HepG2 (cell line): ENCODE results near the gene TFB1M. TPM values are rescaled to one million over a fixed set of nuclear protein-coding genes. Genes with fewer than 3 reads are reported as not detected.

ENCODE experiments used
- ATAC-seq: fragments of 200-7000 bp; cut with Tn5 transposase; 3 replicates; pipeline ENCODE4 v1.9.1; 2020; ENCODE audit warnings: mild to moderate bottlenecking, moderate library complexity
- BruUV-seq: library from RNA; stranded (reverse); fragments of 400-500 nt; replicated peaks from 2 replicates; lab custom pipeline; 2021; lab: Mats Ljungman, UMichigan
- CTCF ChIA-PET: fragments of 300-600 bp; formaldehyde crosslinking; extraction: SDS; loops from one replicate; lab custom pipeline; 2021; ENCODE audit warnings: low total read pairs, inconsistent platforms, low intra/inter-chr PET ratio; lab: Yijun Ruan, JAX
- POLR2A ChIA-PET: fragments of 350-600 bp; sonication (Branson Sonifier 250); formaldehyde crosslinking; loops from one replicate; lab custom pipeline; 2020; ENCODE audit warnings: antibody characterized with exemption, inconsistent platforms; lab: Yijun Ruan, JAX
- DNase-seq: peaks from one replicate; pipeline ENCODE4 v3.0.0-alpha.2; 2015; ENCODE audit warnings: low spot score
- FAIRE-seq: peaks from 3 replicates; lab custom pipeline; 2011; peaks lifted over from hg19 to GRCh38; lab: Jason Lieb, UNC
- H2AFZ ChIP-seq: one replicate; pipeline ENCODE4 v1.6.1; 2011; ENCODE audit warnings: low read length, inconsistent platforms
- H3K27ac ChIP-seq: fragments of 300-600 bp; 3 replicates; pipeline ENCODE4 v1.8.0; 2011; ENCODE audit warnings: mixed run types, mild to moderate bottlenecking, mixed read lengths, low read length, inconsistent platforms; ENCODE audit not compliant: insufficient read depth; ENCODE audit errors: extremely low read length
- H3K27me3 ChIP-seq, 2 experiments: fragments of 200-600 bp in 1 of 2; 2 replicates in 1 of 2; 3 replicates in 1 of 2; pipeline versions ENCODE4 v1.6.0 to v1.8.0; 2011; ENCODE audit warnings: low read length in 2 of 2, mild to moderate bottlenecking in 2 of 2, moderate library complexity in 2 of 2, inconsistent platforms in 1 of 2; ENCODE audit not compliant: insufficient read depth in 2 of 2, control insufficient read depth in 1 of 2
- H3K36me3 ChIP-seq, 2 experiments: fragments of 200-600 bp in 1 of 2; replicated peaks in 1 of 2; 2 replicates in 1 of 2; 3 replicates in 1 of 2; pipeline versions ENCODE4 v1.5.1 to v1.8.0; 2011; ENCODE audit warnings: low read length in 2 of 2, inconsistent platforms in 1 of 2; ENCODE audit not compliant: insufficient read depth in 2 of 2, control insufficient read depth in 1 of 2
- H3K4me1 ChIP-seq: 2 replicates; pipeline ENCODE4 v1.5.1; 2012; ENCODE audit warnings: low read length, inconsistent platforms; ENCODE audit not compliant: insufficient read depth
- H3K4me2 ChIP-seq: 2 replicates; pipeline ENCODE4 v1.6.0; 2011; ENCODE audit warnings: low read depth, low read length, inconsistent platforms
- H3K4me3 ChIP-seq, 3 experiments: fragments of 200-600 bp in 1 of 3; sonication (generic), shearing (Covaris generic) in 1 of 3; replicated peaks in 1 of 3; 2 replicates each; pipeline ENCODE4 v1.5.1; 2011 to 2016; ENCODE audit warnings: low read length in 3 of 3, inconsistent platforms in 2 of 3, low read depth in 2 of 3, mild to moderate bottlenecking in 2 of 3, control low read depth in 1 of 3, mixed read lengths in 1 of 3; ENCODE audit not compliant: insufficient read depth in 1 of 3
- H3K79me2 ChIP-seq: one replicate; pipeline ENCODE4 v1.6.1; 2011; ENCODE audit warnings: low read length, inconsistent platforms; ENCODE audit not compliant: insufficient read depth
- H3K9ac ChIP-seq: 2 replicates; pipeline ENCODE4 v1.6.0; 2011; ENCODE audit warnings: mild to moderate bottlenecking, low read depth, low read length, inconsistent platforms; ENCODE audit not compliant: insufficient read depth
- H3K9me3 ChIP-seq: 2 replicates; pipeline ENCODE4 v1.5.1; 2012; ENCODE audit warnings: mild to moderate bottlenecking, low read length
- H4K20me1 ChIP-seq: 2 replicates; pipeline ENCODE4 v1.6.0; 2011; ENCODE audit warnings: inconsistent platforms, mild to moderate bottlenecking, low read length, moderate library complexity; ENCODE audit not compliant: insufficient read depth
- EHMT2 ChIP-seq: fragments of 200-600 bp; sonication (generic); IDR thresholded peaks from 2 replicates; pipeline ENCODE4 v1.7.0; 2017; ENCODE audit warnings: antibody characterized with exemption, low read depth, low read length, borderline replicate concordance
- ELF3 ChIP-seq: IDR thresholded peaks from 2 replicates; pipeline ENCODE4 v1.6.1; 2016; ENCODE audit warnings: missing genetic modification reagents, missing compliant biosample characterization
- KAT7 ChIP-seq: IDR thresholded peaks from 2 replicates; pipeline ENCODE4 v1.6.1; 2018; ENCODE audit warnings: borderline replicate concordance, missing compliant biosample characterization
- ZHX1 ChIP-seq: sonication (generic); formaldehyde crosslinking; IDR thresholded peaks from 2 replicates; pipeline ENCODE4 v1.8.1; 2022; ENCODE audit warnings: low read depth, mild to moderate bottlenecking, missing genetic modification reagents
- ZNF160 ChIP-seq: sonication (generic); formaldehyde crosslinking; IDR thresholded peaks from 2 replicates; pipeline ENCODE4 v1.8.0; 2022; ENCODE audit warnings: mild to moderate bottlenecking, inconsistent platforms, missing genetic modification reagents
- in situ Hi-C: cut with HindIII; loops from 2 replicates; pipeline ENCODE4 v1.10.0; 2017; ENCODE audit warnings: low pct_unique_long_range_greater_than_20kb; ENCODE audit not compliant: extremely low pct_ligation_motif_present
- intact Hi-C: fragments of 100-400 bp; cut with micrococcal nuclease; formaldehyde crosslinking; loops from one replicate; pipeline ENCODE4 v1.10.0; 2022; ENCODE audit not compliant: unreplicated experiment
- polyA plus RNA-seq, 8 experiments: library from polyadenylated mRNA; depleted of rRNA in 3 of 8; stranded (reverse) in 7 of 8; unstranded in 1 of 8; fragments of >200 nt; fragmentation: Illumina TruSeq in 4 of 8; extraction: Trizol in 4 of 8; gene quantifications; 2 replicates each; pipeline versions ENCODE4 v1.2.1 to v1.2.3, GENCODE V29; 2011 to 2016; ENCODE audit warnings: low read depth in 4 of 8, missing spikeins in 1 of 8, mixed read lengths in 1 of 8; ENCODE audit not compliant: insufficient read depth in 1 of 8
- total RNA-seq, 5 experiments: library from RNA; depleted of rRNA; stranded (reverse); fragments of >200 nt; fragmentation: Illumina TruSeq; extraction: Trizol; gene quantifications; 2 replicates each; pipeline ENCODE4 v1.2.3, GENCODE V29; 2016; ENCODE audit warnings: low read depth in 1 of 5
- TF ChIP-seq, protein P1 (sequence below): sonication (generic); formaldehyde crosslinking; IDR thresholded peaks from 2 replicates; pipeline ENCODE4 v1.5.1; 2020; ENCODE audit warnings: mild to moderate bottlenecking, missing genetic modification reagents

The TFB1M gene
- total and polyA plus RNA-seq, 2 of the 13 experiments (the other 11 are each of a cell fraction or from before 2014, with no cell fraction given) = 91.4 to 122 TPM

- Histone ChIP-seq H3K4me3 (no peak overlapping the region), H3K27me3 (no peaks in the 10 kb centered on the region), H3K9me3 (peaks cover 25% of the 10 kb centered on the region), H3K36me3 (no peaks in the 10 kb centered on the region), H3K79me2 (no peaks in the 10 kb centered on the region), H2AFZ (no peak overlapping the region), H3K9ac (no peak overlapping the region), H3K4me1 (peaks cover 7% of the 10 kb centered on the region; the same call in 1 of the 2 replicates), H3K27ac (no peak overlapping the region), H3K4me2 (no peak overlapping the region), H4K20me1 (no peaks in the 10 kb centered on the region)
- ChIA-PET CTCF (no interaction called here), POLR2A (no interaction called here)
- in situ Hi-C loops (no loop called here), intact Hi-C loops (no loop called here)
- no peak for ATAC-seq
- FAIRE-seq = no peak
- BruUV-seq = no TSS peak
- TF ChIP-seq, protein P1, sequence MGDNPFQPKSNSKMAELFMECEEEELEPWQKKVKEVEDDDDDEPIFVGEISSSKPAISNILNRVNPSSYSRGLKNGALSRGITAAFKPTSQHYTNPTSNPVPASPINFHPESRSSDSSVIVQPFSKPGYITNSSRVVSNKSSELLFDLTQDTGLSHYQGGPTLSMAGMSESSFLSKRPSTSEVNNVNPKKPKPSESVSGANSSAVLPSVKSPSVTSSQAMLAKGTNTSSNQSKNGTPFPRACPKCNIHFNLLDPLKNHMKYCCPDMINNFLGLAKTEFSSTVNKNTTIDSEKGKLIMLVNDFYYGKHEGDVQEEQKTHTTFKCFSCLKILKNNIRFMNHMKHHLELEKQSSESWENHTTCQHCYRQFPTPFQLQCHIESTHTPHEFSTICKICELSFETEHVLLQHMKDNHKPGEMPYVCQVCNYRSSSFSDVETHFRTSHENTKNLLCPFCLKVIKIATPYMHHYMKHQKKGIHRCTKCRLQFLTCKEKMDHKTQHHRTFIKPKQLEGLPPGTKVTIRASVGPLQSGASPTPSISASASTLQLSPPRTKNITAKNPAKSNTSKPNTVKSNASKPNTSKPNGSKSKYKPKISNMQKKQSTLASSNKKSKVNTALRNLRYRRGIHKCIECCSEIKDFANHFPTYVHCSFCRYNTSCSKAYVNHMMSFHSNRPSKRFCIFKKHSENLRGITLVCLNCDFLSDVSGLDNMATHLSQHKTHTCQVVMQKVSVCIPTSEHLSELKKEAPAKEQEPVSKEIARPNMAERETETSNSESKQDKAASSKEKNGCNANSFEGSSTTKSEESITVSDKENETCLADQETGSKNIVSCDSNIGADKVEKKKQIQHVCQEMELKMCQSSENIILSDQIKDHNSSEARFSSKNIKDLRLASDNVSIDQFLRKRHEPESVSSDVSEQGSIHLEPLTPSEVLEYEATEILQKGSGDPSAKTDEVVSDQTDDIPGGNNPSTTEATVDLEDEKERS (CRISPR knock-in tag) = peak; percentile 83
- no peak for TF ChIP-seq ZHX1
- no peak for TF ChIP-seq ELF3 (CRISPR knock-in tag)
- TF ChIP-seq KAT7 (CRISPR knock-in tag) = no peak
- no peak for TF ChIP-seq EHMT2
- TF ChIP-seq ZNF160 = peak; percentile 100
- no peak for DNase-seq
Measured at GRCh38 chr6:155354167-155354566, 39.9 kb upstream of the TFB1M start.
